SK-N-SH treated with all-trans-retinoic acid at 6 μM for 48 hours (cell line): ENCODE data around the gene PHOSPHO1.

Experiments used
- PATZ1 ChIP-seq: fragments of 250-450 bp; sonication (Bioruptor Pico); IDR thresholded peaks from 2 replicates; pipeline ENCODE4 v1.8.0; 2020; ENCODE audit warnings: mild to moderate bottlenecking, moderate library complexity, borderline replicate concordance
- TOX ChIP-seq: fragments of 250-450 bp; sonication (Bioruptor Pico); IDR thresholded peaks from 2 replicates; pipeline ENCODE4 v1.8.0; 2021; ENCODE audit warnings: mild to moderate bottlenecking, moderate library complexity, borderline replicate concordance
- TF ChIP-seq, protein P1 (sequence below): fragments of 250-450 bp; sonication (Bioruptor Pico); IDR thresholded peaks from 2 replicates; pipeline ENCODE4 v1.8.0; 2021; ENCODE audit warnings: low read depth, mild to moderate bottlenecking, moderate library complexity, borderline replicate concordance
- TF ChIP-seq, protein P2 (sequence below): fragments of 250-450 bp; sonication (Bioruptor Pico); IDR thresholded peaks from 2 replicates; pipeline ENCODE4 v1.5.1; 2020; ENCODE audit warnings: low read depth, mild to moderate bottlenecking, moderate library complexity
- TF ChIP-seq, protein P3 (sequence below): fragments of 250-450 bp; sonication (Bioruptor Pico); IDR thresholded peaks from 2 replicates; pipeline ENCODE4 v1.5.1; 2021; ENCODE audit warnings: mild to moderate bottlenecking, moderate library complexity

- TF ChIP-seq TOX (CRISPR knock-in tag), result no peak
- TF ChIP-seq, protein P1, sequence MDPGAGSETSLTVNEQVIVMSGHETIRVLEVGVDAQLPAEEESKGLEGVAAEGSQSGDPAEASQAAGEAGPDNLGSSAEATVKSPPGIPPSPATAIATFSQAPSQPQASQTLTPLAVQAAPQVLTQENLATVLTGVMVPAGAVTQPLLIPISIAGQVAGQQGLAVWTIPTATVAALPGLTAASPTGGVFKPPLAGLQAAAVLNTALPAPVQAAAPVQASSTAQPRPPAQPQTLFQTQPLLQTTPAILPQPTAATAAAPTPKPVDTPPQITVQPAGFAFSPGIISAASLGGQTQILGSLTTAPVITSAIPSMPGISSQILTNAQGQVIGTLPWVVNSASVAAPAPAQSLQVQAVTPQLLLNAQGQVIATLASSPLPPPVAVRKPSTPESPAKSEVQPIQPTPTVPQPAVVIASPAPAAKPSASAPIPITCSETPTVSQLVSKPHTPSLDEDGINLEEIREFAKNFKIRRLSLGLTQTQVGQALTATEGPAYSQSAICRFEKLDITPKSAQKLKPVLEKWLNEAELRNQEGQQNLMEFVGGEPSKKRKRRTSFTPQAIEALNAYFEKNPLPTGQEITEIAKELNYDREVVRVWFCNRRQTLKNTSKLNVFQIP (CRISPR knock-in tag), result no peak
- TF ChIP-seq PATZ1 (CRISPR knock-in tag), result no peak
- TF ChIP-seq, protein P2, sequence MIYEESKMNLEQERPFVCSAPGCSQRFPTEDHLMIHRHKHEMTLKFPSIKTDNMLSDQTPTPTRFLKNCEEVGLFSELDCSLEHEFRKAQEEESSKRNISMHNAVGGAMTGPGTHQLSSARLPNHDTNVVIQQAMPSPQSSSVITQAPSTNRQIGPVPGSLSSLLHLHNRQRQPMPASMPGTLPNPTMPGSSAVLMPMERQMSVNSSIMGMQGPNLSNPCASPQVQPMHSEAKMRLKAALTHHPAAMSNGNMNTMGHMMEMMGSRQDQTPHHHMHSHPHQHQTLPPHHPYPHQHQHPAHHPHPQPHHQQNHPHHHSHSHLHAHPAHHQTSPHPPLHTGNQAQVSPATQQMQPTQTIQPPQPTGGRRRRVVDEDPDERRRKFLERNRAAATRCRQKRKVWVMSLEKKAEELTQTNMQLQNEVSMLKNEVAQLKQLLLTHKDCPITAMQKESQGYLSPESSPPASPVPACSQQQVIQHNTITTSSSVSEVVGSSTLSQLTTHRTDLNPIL, result no peak
- TF ChIP-seq, protein P3, sequence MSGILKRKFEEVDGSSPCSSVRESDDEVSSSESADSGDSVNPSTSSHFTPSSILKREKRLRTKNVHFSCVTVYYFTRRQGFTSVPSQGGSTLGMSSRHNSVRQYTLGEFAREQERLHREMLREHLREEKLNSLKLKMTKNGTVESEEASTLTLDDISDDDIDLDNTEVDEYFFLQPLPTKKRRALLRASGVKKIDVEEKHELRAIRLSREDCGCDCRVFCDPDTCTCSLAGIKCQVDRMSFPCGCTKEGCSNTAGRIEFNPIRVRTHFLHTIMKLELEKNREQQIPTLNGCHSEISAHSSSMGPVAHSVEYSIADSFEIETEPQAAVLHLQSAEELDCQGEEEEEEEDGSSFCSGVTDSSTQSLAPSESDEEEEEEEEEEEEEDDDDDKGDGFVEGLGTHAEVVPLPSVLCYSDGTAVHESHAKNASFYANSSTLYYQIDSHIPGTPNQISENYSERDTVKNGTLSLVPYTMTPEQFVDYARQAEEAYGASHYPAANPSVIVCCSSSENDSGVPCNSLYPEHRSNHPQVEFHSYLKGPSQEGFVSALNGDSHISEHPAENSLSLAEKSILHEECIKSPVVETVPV (CRISPR knock-in tag), result no peak
These were observed 43.3 kb downstream of the PHOSPHO1 start for GRCh38 chr17:49187301-49187700.
